Measurements from ENCODE around the gene CTSZ. TPM values are rescaled to one million over a fixed set of nuclear protein-coding genes. Genes with fewer than 3 reads are reported as not detected.

Gene CTSZ
- total RNA-seq, 2 donors from 2014 or later = 55.9 to 76.6 TPM

- Histone ChIP-seq H3K4me3 (ENCODE audit: low read length) (no peak overlapping the region), H3K4me1 (ENCODE audit: control insufficient read depth, insufficient read depth, low read length) (no peaks in the 10 kb centered on the region), H3K27ac (ENCODE audit: low read depth, low read length) (no peak overlapping the region), H3K27me3 (ENCODE audit: control insufficient read depth, insufficient read depth, low read length, poor library complexity, severe bottlenecking) (no peaks in the 10 kb centered on the region), H3K9me3 (ENCODE audit: control insufficient read depth, low read length) (no peaks in the 10 kb centered on the region), H3K36me3 (ENCODE audit: control insufficient read depth, insufficient read depth, low read length) (peaks cover 89% of the 10 kb centered on the region), H3K9ac (ENCODE audit: extremely low read depth, low read length, poor library complexity, severe bottlenecking) (no peak overlapping the region)
- Mint-ChIP-seq H3K9me3 (no peaks in the 10 kb centered on the region), H3K27me3 (ENCODE audit: insufficient read depth) (no peaks in the 10 kb centered on the region), H3K27ac (no peak overlapping the region), H3K4me3 (no peak overlapping the region), H3K36me3 (ENCODE audit: low read depth) (peaks cover 88% of the 10 kb centered on the region), H3K4me1 (peaks cover 6% of the 10 kb centered on the region)
- no peak for TF ChIP-seq CTCF (conservative IDR thresholded peaks at IDR 0.05)
- peak; percentile 33 for DNase-seq
- WGBS, 2 experiments (ENCODE audit: insufficient coverage in 1 of 2, insufficient read length in 1 of 2) = 97 to 98% methylated on average over 6 to 14 of the region's 14 CpGs
Observed at GRCh38 chr20:58990651-58991445, 16.2 kb downstream of the CTSZ start.

DNA sequence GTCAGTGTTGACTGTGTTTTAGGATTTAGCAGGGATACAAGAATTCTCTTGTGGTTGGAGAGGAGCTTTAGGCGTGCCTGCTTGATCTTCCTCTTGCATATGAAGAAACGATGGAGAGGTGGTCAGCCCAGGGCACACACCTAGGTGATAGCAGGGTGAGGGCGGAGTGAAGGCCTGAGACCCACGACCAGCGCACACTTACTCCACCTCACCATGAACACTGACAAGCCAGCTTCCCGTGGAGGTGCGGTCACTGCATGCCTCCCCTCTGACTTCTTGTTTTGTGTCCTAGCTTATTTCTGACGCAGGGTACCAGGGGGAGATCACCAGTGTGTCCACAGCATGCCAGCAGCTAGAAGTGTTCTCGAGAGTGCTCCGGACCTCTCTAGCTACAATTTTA, 17.9 kb downstream of the CTSZ start:
- Histone ChIP-seq H3K27me3 (ENCODE audit: control insufficient read depth, insufficient read depth, low read length, poor library complexity, severe bottlenecking) (no peaks in the 10 kb centered on the region), H3K9me3 (ENCODE audit: control insufficient read depth, low read length) (no peaks in the 10 kb centered on the region), H3K4me1 (ENCODE audit: control insufficient read depth, insufficient read depth, low read length) (no peaks in the 10 kb centered on the region), H3K27ac (ENCODE audit: low read depth, low read length) (no peak overlapping the region), H3K36me3 (ENCODE audit: control insufficient read depth, insufficient read depth, low read length) (peaks cover 88% of the 10 kb centered on the region), H3K4me3 (ENCODE audit: low read length) (no peak overlapping the region), H3K9ac (ENCODE audit: extremely low read depth, low read length, poor library complexity, severe bottlenecking) (no peak overlapping the region)
- WGBS, 2 experiments (ENCODE audit: insufficient coverage in 1 of 2, insufficient read length in 1 of 2) = 96 to 98% methylated on average over 6 to 10 of the region's 10 CpGs
- H3K4me3 Mint-ChIP-seq = no peak overlapping the region
- H3K9me3 Mint-ChIP-seq = no peaks in the 10 kb centered on the region
- DNase-seq = peak; percentile 5
- peaks cover 10% of the 10 kb centered on the region for H3K4me1 Mint-ChIP-seq
- H3K27ac Mint-ChIP-seq = no peak overlapping the region
- TF ChIP-seq CTCF (conservative IDR thresholded peaks at IDR 0.05) = no peak
- peaks cover 78% of the 10 kb centered on the region for H3K36me3 Mint-ChIP-seq (ENCODE audit: low read depth)
- H3K27me3 Mint-ChIP-seq (ENCODE audit: insufficient read depth) = no peaks in the 10 kb centered on the region

DNA sequence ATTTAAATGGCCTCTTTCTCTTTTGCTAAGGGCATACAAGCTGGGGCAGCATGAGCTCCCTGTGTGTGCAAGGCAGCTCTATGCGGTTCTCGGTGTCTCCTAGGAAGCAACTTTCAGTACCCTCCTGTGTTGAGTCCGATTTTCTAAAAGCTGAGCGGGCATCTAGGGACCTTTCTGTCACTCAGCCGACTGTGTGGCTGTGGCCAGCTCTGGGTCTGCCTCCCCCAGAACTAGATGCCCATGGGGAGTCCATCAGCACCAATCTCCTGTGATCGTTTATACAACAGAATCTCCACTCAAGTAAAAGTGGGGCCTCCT, 18.5 kb downstream of the CTSZ start:
- Mint-ChIP-seq H3K27me3 (ENCODE audit: insufficient read depth) (no peaks in the 10 kb centered on the region), H3K27ac (no peak overlapping the region), H3K4me1 (peaks cover 15% of the 10 kb centered on the region), H3K36me3 (ENCODE audit: low read depth) (peaks cover 72% of the 10 kb centered on the region), H3K4me3 (no peak overlapping the region), H3K9me3 (no peaks in the 10 kb centered on the region)
- no peak overlapping the region for H3K9ac ChIP-seq (ENCODE audit: extremely low read depth, low read length, poor library complexity, severe bottlenecking)
- no peak overlapping the region for H3K27ac ChIP-seq (ENCODE audit: low read depth, low read length)
- H3K27me3 ChIP-seq (ENCODE audit: control insufficient read depth, insufficient read depth, low read length, poor library complexity, severe bottlenecking) = no peaks in the 10 kb centered on the region
- no peaks in the 10 kb centered on the region for H3K4me1 ChIP-seq (ENCODE audit: control insufficient read depth, insufficient read depth, low read length)
- no peak overlapping the region for H3K4me3 ChIP-seq (ENCODE audit: low read length)
- H3K9me3 ChIP-seq (ENCODE audit: control insufficient read depth, low read length) = no peaks in the 10 kb centered on the region
- TF ChIP-seq CTCF (conservative IDR thresholded peaks at IDR 0.05) = no peak
- DNase-seq = peak; percentile 10
- H3K36me3 ChIP-seq (ENCODE audit: control insufficient read depth, insufficient read depth, low read length) = peaks cover 81% of the 10 kb centered on the region
- WGBS, 2 experiments (ENCODE audit: insufficient coverage in 1 of 2, insufficient read length in 1 of 2) = 90 to 96% methylated on average over 5 to 6 of the region's 6 CpGs

All from endodermal cell (in vitro differentiated cells).